Kidney capillary endothelial cell (primary cell): ENCODE measurements around the gene ABCC10.

ENCODE experiments used
- DNase-seq: peaks from one replicate; pipeline ENCODE4 v3.0.0-alpha.2; 2018; ENCODE audit warnings: low spot score

Gene ABCC10

GRCh38 chr6:43471399-43471798, 44.1 kb downstream of the ABCC10 start:
- no peak for DNase-seq

- DNase-seq = no peak
These were observed 45.2 kb downstream of the ABCC10 start for GRCh38 chr6:43472515-43472914.

GRCh38 chr6:43475516-43475915, 48.2 kb downstream of the ABCC10 start:
- no peak for DNase-seq

- DNase-seq = no peak
These were observed 49.4 kb downstream of the ABCC10 start for GRCh38 chr6:43476746-43477145.

GRCh38 chr6:43477235-43478007, 50.1 kb downstream of the ABCC10 start, which contains the start of gene TJAP1:
TJAP1 (plus strand) TSS chr6:43477570; CDS start chr6:43499002, 21,432 bp downstream.
- DNase-seq = peak; percentile 62

- no peak for DNase-seq
These were observed 50.6 kb downstream of the ABCC10 start for GRCh38 chr6:43478008-43478372.

- DNase-seq = no peak
These were observed 53.7 kb downstream of the ABCC10 start for GRCh38 chr6:43481075-43481474.

GRCh38 chr6:43481591-43482236, 54.4 kb downstream of the ABCC10 start:
- DNase-seq = no peak

GRCh38 chr6:43488667-43489276, 61.4 kb downstream of the ABCC10 start:
- no peak for DNase-seq

GRCh38 chr6:43489277-43490072, 62.1 kb downstream of the ABCC10 start:
- DNase-seq = no peak

GRCh38 chr6:43490523-43490939, 63.2 kb downstream of the ABCC10 start:
- no peak for DNase-seq

- DNase-seq = no peak
These were observed 64.7 kb downstream of the ABCC10 start for GRCh38 chr6:43491750-43492661.

- no peak for DNase-seq
These were observed 65.3 kb downstream of the ABCC10 start for GRCh38 chr6:43492673-43493072.

GRCh38 chr6:43493230-43493629, 65.9 kb downstream of the ABCC10 start:
- DNase-seq = no peak

GRCh38 chr6:43493833-43494232, 66.5 kb downstream of the ABCC10 start:
- DNase-seq = no peak

- no peak for DNase-seq
These were observed 67.0 kb downstream of the ABCC10 start for GRCh38 chr6:43494321-43494720.

GRCh38 chr6:43494766-43495165, 67.4 kb downstream of the ABCC10 start:
- no peak for DNase-seq

GRCh38 chr6:43495409-43495941, 68.1 kb downstream of the ABCC10 start:
- DNase-seq = no peak

- DNase-seq = no peak
These were observed 69.2 kb downstream of the ABCC10 start for GRCh38 chr6:43496370-43497128.

- DNase-seq = no peak
These were observed 69.7 kb downstream of the ABCC10 start for GRCh38 chr6:43497129-43497396.

GRCh38 chr6:43497689-43498088, 70.3 kb downstream of the ABCC10 start:
- DNase-seq = no peak
